Measurements from ENCODE around the gene ADD2. TPM values are rescaled to one million over a fixed set of nuclear protein-coding genes. Genes with fewer than 3 reads are reported as not detected.

The ADD2 gene
- total and polyA plus RNA-seq, 4 donors, result 0.08 to 156 (median 0.16) TPM; not detected in 1

DNA sequence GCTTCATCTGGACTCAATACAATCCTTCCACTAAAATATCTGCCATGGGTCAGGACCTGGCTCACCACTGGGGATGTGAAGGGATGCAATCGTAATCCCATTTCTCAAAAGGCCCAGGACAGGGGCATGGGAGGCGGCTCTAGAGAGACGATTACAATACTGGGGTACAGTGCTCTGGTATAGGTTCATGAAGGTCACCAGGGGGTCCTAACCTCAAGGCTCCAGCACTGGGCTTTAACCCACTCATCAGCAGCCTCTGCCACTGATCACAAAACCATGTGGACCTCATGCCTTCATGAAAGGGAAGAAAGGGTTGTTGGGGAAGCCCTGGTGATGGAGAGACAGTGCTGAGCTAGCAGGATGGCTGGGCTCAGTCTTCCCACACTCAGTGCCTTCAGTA lies 48.8 kb downstream of the ADD2 start (continued):
- TF ChIP-seq TAF1 (conservative IDR thresholded peaks at IDR 0.05) (no peak), YY1 (IDR thresholded peaks at IDR 0.05) (no peak), FOXA2 (IDR thresholded peaks at IDR 0.05) (no peak)

DNA sequence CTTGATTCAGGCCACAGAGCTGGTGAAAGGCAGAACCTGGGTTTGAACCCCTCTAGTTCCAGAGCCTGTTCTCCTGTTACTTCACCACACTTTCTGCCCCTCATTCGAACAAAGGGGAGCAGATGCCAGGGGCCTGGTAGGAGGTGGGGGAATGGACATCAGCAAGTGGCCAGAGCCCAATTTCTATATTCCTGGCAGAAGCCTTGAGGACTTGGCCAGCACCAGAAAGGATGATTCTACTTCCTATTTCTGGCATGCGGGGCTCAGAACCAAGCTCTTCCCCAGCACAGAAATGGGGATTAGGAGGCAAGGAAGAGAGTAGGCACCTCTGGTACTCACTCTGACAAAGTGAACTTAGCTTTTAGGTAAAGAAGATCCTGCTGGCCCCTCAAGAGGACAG lies 49.3 kb downstream of the ADD2 start:
- Histone ChIP-seq H3K36me3 (ENCODE audit: control insufficient read depth in 4 of 4, insufficient read depth in 3 of 4, low read depth in 1 of 4, low read length in 3 of 4) (no peaks in the 10 kb centered on the region), H3K4me1 (ENCODE audit: control insufficient read depth in 4 of 4, insufficient read depth in 4 of 4, low read length in 3 of 4) (no peaks in the 10 kb centered on the region), H3K27ac (ENCODE audit: low read depth in 1 of 2, low read length in 2 of 2) (no peak overlapping the region), H3K9me3 (ENCODE audit: control insufficient read depth in 4 of 4, low read length in 3 of 4) (no peaks in the 10 kb centered on the region), H3K9ac (ENCODE audit: low read depth in 1 of 2, low read length in 2 of 2) (no peak overlapping the region), H3K27me3 (ENCODE audit: control insufficient read depth in 4 of 4, insufficient read depth in 4 of 4, low read length in 3 of 4) (peaks cover 0 to 6% (median 2%) of the 10 kb centered on the region in 4 donors), H3K4me3 (ENCODE audit: low read depth in 1 of 3, low read length in 3 of 3) (no peak overlapping the region)
- TF ChIP-seq, protein P1, sequence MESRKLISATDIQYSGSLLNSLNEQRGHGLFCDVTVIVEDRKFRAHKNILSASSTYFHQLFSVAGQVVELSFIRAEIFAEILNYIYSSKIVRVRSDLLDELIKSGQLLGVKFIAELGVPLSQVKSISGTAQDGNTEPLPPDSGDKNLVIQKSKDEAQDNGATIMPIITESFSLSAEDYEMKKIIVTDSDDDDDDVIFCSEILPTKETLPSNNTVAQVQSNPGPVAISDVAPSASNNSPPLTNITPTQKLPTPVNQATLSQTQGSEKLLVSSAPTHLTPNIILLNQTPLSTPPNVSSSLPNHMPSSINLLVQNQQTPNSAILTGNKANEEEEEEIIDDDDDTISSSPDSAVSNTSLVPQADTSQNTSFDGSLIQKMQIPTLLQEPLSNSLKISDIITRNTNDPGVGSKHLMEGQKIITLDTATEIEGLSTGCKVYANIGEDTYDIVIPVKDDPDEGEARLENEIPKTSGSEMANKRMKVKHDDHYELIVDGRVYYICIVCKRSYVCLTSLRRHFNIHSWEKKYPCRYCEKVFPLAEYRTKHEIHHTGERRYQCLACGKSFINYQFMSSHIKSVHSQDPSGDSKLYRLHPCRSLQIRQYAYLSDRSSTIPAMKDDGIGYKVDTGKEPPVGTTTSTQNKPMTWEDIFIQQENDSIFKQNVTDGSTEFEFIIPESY (IDR thresholded peaks at IDR 0.05), result no peak
- no peak for TF ChIP-seq TAF1 (conservative IDR thresholded peaks at IDR 0.05)
- TF ChIP-seq FOXA2 (IDR thresholded peaks at IDR 0.05), result no peak
- no peak for TF ChIP-seq JUND (IDR thresholded peaks at IDR 0.05)
- TF ChIP-seq, protein P2, sequence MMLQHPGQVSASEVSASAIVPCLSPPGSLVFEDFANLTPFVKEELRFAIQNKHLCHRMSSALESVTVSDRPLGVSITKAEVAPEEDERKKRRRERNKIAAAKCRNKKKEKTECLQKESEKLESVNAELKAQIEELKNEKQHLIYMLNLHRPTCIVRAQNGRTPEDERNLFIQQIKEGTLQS (IDR thresholded peaks at IDR 0.05), result no peak
- TF ChIP-seq HNF4A (conservative IDR thresholded peaks at IDR 0.05), result no peak
- TF ChIP-seq RXRA (IDR thresholded peaks at IDR 0.05), result no peak
- no peak for TF ChIP-seq RAD21 (IDR thresholded peaks at IDR 0.05)
- TF ChIP-seq HNF4G (IDR thresholded peaks at IDR 0.05), result no peak
- TF ChIP-seq NR2F2 (IDR thresholded peaks at IDR 0.05), result no peak
- 91% methylated on average over 2 of the region's 2 CpGs for WGBS
- DNase-seq (ENCODE audit: low spot score), result no peak

DNA sequence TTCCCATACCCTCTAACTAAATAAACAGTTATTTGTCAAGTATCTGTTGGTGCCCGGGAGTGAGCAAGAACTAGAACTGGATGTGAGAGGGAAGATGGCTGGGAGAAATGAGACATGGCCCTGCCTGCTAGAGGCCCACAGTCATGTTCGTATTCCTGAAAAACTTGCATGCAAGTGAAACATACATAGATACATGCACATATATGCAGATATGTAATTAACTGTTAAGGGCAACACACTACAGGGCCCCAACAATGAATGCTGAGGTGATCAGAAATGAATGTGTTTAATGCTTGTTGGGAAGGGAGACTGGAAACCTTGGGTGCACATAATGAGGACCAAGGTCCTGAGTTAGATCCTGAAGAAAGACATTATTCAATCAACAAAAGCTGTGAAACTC lies 49.8 kb downstream of the ADD2 start:
- Histone ChIP-seq H3K9ac (ENCODE audit: low read depth in 1 of 2, low read length in 2 of 2) (no peak overlapping the region), H3K27me3 (ENCODE audit: control insufficient read depth in 4 of 4, insufficient read depth in 4 of 4, low read length in 3 of 4) (peaks cover 0 to 6% (median 2%) of the 10 kb centered on the region in 4 donors), H3K4me1 (ENCODE audit: control insufficient read depth in 4 of 4, insufficient read depth in 4 of 4, low read length in 3 of 4) (no peaks in the 10 kb centered on the region), H3K4me3 (ENCODE audit: low read depth in 1 of 3, low read length in 3 of 3) (no peak overlapping the region), H3K36me3 (ENCODE audit: control insufficient read depth in 4 of 4, insufficient read depth in 3 of 4, low read depth in 1 of 4, low read length in 3 of 4) (no peaks in the 10 kb centered on the region), H3K9me3 (ENCODE audit: control insufficient read depth in 4 of 4, low read length in 3 of 4) (no peaks in the 10 kb centered on the region), H3K27ac (ENCODE audit: low read depth in 1 of 2, low read length in 2 of 2) (no peak overlapping the region)
- WGBS, result 88% methylated on average over 2 of the region's 2 CpGs
- DNase-seq (ENCODE audit: low spot score), result no peak
- TF ChIP-seq, protein P3, sequence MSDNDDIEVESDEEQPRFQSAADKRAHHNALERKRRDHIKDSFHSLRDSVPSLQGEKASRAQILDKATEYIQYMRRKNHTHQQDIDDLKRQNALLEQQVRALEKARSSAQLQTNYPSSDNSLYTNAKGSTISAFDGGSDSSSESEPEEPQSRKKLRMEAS (IDR thresholded peaks at IDR 0.05), result no peak
- no peak for TF ChIP-seq EGR1 (IDR thresholded peaks at IDR 0.05; ENCODE audit: low read depth in 2 of 2)
- TF ChIP-seq, protein P1 (IDR thresholded peaks at IDR 0.05), result no peak
- TF ChIP-seq GABPA (IDR thresholded peaks at IDR 0.05 in 1 of 2, conservative IDR thresholded peaks at IDR 0.05 in 1 of 2), result no peak
- TF ChIP-seq NR2F2 (IDR thresholded peaks at IDR 0.05), result no peak
- TF ChIP-seq YY1 (IDR thresholded peaks at IDR 0.05), result no peak
- TF ChIP-seq HNF4A (conservative IDR thresholded peaks at IDR 0.05), result no peak

Measured in liver (tissue), 9 donors.